ENCODE data around the gene TSPO.

DNA sequence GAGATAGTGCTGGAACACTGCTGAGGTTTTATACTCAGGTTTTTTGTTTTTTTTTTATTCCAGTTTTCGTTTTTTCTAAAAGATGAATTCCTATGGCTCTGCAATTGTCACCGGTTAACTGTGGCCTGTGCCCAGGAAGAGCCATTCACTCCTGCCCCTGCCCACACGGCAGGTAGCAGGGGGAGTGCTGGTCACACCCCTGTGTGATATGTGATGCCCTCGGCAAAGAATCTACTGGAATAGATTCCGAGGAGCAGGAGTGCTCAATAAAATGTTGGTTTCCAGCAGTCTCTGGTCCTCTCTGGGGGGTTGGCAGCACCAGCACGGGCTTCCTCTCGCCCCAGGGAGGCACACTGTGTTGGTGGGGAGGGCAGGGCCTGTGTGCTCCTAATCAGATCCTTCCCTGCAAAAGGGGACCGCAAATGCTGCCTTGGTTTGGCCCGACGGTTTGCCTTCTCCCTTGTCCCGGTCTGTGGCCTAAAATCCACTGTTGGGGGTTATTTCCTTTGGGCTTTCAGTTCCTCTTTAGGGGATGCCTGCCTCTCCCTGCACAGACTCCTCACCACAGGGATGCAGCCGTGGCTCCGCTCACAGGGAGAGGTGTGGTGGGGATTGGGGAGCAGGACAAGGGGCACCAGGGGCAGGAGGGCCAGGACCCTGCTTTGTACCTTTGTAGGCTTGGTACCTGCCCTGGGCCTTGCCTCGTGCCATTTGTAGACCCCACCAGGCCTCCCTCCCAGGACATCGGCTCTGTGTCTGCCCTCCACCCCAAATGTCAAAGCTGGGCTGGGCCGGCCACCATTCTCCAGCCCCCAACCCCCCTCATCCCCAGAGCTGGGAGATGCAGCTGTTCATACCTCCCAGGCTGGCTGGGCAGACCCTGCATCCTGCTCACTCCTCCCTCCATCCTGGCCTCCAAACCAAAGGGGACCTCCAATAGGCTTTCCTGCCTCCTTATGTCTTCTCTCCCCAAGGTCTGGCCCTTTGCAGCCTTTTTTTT lies 21.6 kb upstream of the TSPO start:
- TF ChIP-seq, protein P1, sequence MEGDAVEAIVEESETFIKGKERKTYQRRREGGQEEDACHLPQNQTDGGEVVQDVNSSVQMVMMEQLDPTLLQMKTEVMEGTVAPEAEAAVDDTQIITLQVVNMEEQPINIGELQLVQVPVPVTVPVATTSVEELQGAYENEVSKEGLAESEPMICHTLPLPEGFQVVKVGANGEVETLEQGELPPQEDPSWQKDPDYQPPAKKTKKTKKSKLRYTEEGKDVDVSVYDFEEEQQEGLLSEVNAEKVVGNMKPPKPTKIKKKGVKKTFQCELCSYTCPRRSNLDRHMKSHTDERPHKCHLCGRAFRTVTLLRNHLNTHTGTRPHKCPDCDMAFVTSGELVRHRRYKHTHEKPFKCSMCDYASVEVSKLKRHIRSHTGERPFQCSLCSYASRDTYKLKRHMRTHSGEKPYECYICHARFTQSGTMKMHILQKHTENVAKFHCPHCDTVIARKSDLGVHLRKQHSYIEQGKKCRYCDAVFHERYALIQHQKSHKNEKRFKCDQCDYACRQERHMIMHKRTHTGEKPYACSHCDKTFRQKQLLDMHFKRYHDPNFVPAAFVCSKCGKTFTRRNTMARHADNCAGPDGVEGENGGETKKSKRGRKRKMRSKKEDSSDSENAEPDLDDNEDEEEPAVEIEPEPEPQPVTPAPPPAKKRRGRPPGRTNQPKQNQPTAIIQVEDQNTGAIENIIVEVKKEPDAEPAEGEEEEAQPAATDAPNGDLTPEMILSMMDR (IDR thresholded peaks at IDR 0.05), result no peak
- TF ChIP-seq POLR2AphosphoS5 (IDR thresholded peaks at IDR 0.05) (no peak), EP300 (IDR thresholded peaks at IDR 0.05; ENCODE audit: low read depth) (no peak), POLR2A (IDR thresholded peaks at IDR 0.05) (no peak)
